ENCODE data around the gene LGALS4. TPM values are rescaled to one million over a fixed set of nuclear protein-coding genes. Genes with fewer than 3 reads are reported as not detected.
"Not testable (repeated sequence)": the region's sequence is repeated elsewhere in the genome, so short reads cannot be mapped to it uniquely, and the experiment has no call there.

The LGALS4 gene
- total RNA-seq, 1 donor from 2014 or later: 0.54 TPM

DNA sequence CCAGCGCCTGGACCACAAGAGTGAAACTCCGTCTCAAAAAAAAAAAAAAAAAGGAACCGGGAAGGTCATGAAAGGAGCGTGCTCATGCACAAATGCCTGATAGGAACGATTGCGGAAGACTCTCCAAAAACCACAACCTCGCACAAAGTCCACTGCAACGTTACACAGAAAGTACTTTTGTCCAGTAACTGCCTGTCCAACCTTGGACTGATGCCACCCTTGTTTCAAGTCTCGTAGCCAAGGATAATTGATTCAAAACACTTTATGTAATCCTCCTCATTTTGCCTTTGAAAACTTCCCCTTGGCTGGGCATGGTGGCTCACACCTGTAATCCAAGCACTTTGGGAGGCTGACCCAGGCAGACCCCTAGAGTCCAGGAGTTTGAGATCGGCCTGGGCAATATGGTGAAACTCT is 53.1 kb downstream of the LGALS4 start:
- DNase-seq (ENCODE audit: low spot score): no peak
- intact Hi-C loops (cut with DNase I): no loop called here

DNA sequence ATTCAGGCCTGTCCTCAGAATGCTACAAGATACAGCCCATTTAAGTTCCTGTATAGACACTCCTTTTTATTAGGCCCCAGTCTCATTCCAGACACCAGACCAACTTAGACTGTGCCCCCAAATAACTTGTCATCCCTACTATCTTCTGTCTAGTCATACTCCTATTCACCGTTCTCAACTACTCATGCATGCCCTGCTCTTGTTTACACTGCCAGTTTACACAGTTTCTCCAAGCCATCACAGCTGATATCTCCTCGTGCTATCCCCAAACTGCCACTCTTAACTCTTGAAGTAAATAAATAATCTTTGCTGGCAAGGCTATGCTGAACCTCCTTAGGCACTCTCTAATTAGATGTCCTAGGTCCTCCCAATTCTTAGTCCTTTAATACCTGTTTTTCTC is 58.5 kb downstream of the LGALS4 start:
- intact Hi-C loops (cut with DNase I); DNase-seq (ENCODE audit: low spot score): not testable (repeated sequence)

DNA sequence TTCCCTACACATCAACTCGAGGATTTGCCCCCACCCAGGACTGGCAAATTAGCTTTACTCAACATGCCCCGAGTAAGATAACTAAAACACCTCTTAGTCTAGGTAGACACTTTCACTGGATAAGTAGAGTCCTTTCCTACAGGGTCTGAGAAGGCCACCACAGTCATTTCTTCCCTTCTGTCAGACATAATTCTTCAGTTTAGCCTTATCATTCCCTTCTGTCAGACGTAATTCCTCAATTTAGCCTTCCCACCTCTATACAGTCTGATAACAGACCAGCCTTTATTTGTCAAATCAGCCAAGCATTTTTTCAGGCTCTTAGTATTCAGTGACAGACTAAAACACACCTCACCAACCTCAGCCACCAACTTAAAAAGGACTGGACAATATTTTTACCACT is 59.0 kb downstream of the LGALS4 start:
- intact Hi-C loops (cut with DNase I); DNase-seq (ENCODE audit: low spot score): not testable (repeated sequence)

Other genes starting within 250 kb of the LGALS4 start
- gene MAP4K1, start 195.0 kb downstream of the LGALS4 start, total RNA-seq: 1.5 TPM
- gene EIF3K, start 193.8 kb downstream of the LGALS4 start, total RNA-seq: 483 TPM
- gene ACTN4, start 165.3 kb downstream of the LGALS4 start, total RNA-seq: 190 TPM
- gene CAPN12, start 68.5 kb downstream of the LGALS4 start, total RNA-seq: 1.7 TPM
- not detected for gene LGALS7, start 39.4 kb downstream of the LGALS4 start, total RNA-seq
- not detected for gene LGALS7B, start 23.7 kb downstream of the LGALS4 start, total RNA-seq
- 377 TPM for gene ECH1, start 18.8 kb upstream of the LGALS4 start, total RNA-seq
- gene HNRNPL, start 37.0 kb upstream of the LGALS4 start, total RNA-seq: 136 TPM
- gene RINL, start 65.3 kb upstream of the LGALS4 start, total RNA-seq: 2.0 TPM
- gene SIRT2, start 86.7 kb upstream of the LGALS4 start, total RNA-seq: 49.6 TPM
- gene NFKBIB, start 87.0 kb upstream of the LGALS4 start, total RNA-seq: 22.0 TPM
- not detected for gene CCER2, start 99.2 kb upstream of the LGALS4 start, total RNA-seq
- 12.6 TPM for gene SARS2, start 117.8 kb upstream of the LGALS4 start, total RNA-seq
- 40.4 TPM for gene MRPS12, start 118.0 kb upstream of the LGALS4 start, total RNA-seq
- 3.3 TPM for gene FBXO17, start 162.8 kb upstream of the LGALS4 start, total RNA-seq
- gene FBXO27, start 219.6 kb upstream of the LGALS4 start, total RNA-seq: 15.3 TPM

All from cardiac septum (tissue), 1 donor.